GM19438 (cell line): ENCODE measurements around the gene HERC5.
"Not testable (repeated sequence)": the region's sequence is repeated elsewhere in the genome, so short reads cannot be mapped to it uniquely, and the experiment has no call there.

Experiments
- ATAC-seq: cut with Tn5 transposase; IDR thresholded peaks from one replicate; pipeline ENCODE4 v1.9.1; 2021; ENCODE audit warnings: low read depth; ENCODE audit not compliant: unreplicated experiment

The HERC5 gene

GRCh38 chr4:88456670-88457306 is at the start of gene HERC5:
Gene HERC5 (plus strand): TSS chr4:88457119. CDS start chr4:88457270, 151 bp downstream.
- ATAC-seq = peak; percentile 93

- ATAC-seq = no peak
Measured at GRCh38 chr4:88409206-88409605, 47.7 kb upstream of the HERC5 start.

DNA sequence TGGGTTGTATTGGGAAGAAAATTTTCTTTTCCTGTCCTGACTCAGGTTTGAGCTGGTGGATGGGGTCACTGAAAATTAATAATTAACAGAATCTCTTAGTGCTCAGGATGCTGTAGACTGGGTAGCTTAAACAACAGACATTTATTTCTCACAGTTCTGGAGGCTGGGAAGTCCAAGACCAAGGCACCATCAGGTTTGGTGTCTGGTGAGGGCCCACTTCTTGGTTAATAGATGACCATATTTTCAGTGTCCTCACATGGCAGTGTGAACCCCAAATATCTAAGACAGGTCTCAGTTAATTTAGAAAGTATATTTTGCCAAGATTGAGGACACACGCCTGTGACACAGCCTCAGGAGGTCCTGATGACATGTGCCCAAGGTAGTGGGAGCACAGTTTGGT is 47.1 kb upstream of the HERC5 start:
- ATAC-seq = no peak

DNA sequence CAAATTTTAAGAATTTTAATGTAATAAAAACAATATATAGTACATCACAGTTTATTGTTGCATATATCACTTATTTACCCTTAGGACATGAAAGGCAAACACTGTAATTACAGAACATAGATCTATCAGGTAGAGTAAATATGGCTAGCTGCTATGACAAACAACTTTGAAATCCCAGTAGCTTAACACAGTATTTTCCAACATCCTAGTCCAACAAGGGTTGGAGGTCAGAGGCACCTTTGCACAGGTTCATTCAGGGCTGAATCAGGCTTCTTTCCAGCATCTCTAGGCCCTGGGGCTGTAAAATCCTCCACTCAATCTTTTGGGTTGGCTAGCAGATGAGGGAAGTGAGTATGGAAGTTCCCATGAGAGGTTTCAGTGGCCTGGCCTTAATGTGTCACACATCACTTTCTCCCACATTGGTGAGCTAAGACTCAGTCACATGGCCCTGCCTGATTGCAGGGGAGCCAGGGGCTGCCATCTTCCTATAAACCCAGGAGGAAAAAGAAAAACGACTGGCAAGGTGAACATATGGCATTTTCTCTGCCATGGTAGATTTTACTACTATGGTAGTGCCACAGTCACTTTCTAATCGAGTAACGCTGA is 45.3 kb upstream of the HERC5 start:
- no peak for ATAC-seq

DNA sequence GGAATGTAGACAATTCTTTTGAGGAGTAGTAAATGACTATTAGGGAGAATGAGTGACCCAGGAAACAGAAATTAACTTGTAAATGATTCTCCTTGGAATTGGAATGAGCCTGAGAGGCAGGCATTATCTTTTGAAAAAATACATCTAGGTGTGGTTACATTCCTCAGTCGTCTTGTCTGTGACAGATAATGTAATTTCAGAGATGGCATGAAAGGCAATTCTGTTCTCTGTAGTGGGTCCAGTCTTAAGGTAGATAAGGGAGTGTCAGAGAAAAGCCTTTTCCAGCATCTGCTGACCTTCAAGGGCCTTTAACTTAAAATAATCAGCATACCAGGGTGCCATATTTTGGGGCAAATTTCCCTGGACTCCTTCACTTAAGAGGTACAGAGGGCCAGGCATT is 43.1 kb upstream of the HERC5 start:
- no peak for ATAC-seq

- no peak for ATAC-seq
Measured at GRCh38 chr4:88414755-88415154, 42.2 kb upstream of the HERC5 start.

GRCh38 chr4:88415982-88416381 is 40.9 kb upstream of the HERC5 start:
- ATAC-seq = no peak

DNA sequence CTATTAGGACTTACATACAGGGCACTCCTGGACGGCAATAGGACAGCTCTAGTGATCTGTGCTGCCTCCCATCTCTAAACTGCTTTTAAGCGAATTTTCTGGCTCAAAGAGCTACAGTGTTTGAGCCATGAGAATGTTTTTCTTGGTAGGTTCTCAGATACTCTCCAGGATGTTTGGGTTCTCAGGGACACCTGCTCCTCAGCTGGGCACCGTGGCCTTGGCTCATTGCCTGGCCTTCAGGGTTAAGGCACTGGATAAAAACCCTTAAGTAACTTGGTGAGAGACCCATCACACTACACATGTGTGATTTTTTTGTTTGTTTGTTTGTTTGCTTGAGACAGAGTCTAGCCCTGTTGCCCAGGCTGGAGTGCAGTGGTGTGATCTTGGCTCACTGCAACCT is 38.5 kb upstream of the HERC5 start:
- no peak for ATAC-seq

DNA sequence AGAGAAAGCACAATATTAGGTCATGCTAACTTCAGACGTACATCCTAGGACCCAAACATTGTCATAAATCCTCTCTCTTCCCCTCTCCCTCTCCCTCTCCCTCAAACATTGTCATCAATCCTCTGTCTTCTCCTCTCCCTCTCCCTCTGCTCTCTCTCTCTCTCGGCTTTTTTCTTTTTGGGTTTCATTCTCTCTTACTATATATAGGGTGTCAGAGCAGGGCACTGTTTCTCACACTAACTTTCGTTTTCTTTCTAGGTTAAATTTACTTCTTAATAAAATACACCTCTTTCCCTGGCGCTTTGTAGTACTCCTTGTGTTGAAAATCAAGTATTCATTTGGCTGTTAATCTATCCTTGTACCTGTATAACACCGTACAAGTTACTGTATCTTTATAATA is 37.0 kb upstream of the HERC5 start:
- no peak for ATAC-seq

- no peak for ATAC-seq
Measured at GRCh38 chr4:88420844-88421243, 36.1 kb upstream of the HERC5 start.

GRCh38 chr4:88422403-88422802 is 34.5 kb upstream of the HERC5 start:
- ATAC-seq = no peak

GRCh38 chr4:88429401-88429800 is 27.5 kb upstream of the HERC5 start:
- ATAC-seq = no peak

GRCh38 chr4:88435987-88436693 is 20.8 kb upstream of the HERC5 start:
- ATAC-seq = no peak

DNA sequence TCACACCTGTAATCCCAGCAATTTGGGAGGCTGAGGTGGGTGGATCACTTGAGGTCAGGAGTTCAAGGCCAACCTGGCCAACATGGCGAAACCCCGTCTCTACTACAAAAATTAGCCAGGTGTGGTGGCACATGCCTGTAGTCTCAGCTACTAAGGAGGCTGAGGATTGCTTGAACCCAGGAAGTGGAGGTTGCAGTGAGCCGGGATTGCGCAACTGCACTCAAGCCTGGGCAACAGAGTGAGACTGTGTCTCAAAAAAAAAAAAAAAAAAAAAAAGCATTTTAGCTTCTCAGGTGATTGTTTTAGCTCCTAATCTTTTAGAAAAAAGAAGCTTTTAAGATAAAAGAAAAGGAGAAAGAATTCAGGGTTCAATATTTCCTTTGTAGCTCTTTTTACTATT is 19.0 kb upstream of the HERC5 start:
- not testable (repeated sequence) for ATAC-seq

DNA sequence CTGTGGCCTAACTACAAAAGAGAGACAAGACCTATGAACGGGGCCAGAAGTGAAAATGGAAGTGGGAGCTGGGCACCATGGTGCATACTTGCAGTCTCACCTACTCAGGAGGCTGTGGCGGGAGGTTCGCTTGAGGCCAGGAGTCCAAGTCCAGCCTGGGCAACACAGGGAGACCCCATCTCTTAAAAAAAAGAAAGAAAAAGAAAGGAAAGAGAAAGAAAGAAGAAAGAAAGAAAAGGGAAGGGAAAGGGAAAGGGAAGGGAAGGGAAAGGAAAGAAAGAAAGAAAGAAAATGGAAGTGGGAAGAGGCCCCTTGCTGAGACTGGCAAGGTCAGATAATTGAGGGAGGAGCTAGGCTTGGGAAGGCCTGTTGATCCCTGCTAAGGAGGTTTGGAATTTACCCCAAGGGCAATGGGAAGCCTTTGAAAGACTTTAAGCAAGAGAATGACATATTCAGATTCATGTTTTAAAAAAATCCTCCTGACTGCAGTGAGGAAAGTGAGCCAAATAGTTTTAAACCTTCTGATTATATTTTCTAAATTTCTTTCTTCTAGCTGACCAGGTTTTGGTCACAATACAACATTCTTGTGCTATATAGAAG is 17.7 kb upstream of the HERC5 start:
- no peak for ATAC-seq

GRCh38 chr4:88440146-88440545 is 16.8 kb upstream of the HERC5 start:
- ATAC-seq = no peak

DNA sequence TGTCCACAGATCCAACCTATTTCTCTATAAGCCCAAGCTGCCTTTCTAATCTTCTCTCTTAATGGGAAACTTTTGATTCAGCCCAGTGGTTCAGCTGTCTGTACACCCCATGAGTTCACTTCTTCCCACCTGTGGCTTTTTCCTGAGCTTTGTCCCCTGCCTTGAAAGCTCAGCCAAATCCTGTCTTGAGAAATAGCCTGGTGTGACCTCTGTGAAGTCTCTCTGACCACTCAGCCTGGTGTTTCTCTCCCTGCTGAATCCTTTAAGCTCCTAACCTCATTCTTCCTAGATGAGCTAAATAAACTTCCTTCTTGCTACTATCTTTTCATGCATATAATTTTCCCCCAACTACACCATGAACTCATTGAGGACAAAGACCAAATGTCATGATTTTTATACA is 15.2 kb upstream of the HERC5 start:
- ATAC-seq = no peak

DNA sequence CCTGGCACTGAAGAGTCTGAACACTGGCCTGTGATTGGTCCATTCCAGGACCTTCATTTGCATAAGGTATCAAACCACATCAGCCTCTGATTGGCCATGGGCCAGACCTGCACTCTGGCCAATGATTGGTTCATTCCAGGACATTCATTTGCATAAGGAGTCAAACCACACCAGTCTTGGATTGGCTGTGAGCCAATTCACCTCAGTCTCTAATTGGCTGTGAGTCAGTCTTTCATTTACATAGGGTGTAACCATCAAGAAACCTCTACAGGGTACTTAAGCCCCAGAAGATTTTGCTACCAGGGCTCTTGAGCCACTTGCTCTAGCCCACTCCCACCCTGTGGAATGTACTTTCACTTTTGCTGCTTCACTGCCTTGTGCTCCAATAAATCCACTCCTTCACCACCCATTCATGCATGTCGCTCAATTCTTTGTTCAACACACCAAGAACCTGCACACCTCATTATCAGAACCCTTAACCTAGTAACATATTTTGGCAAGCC is 14.2 kb upstream of the HERC5 start:
- ATAC-seq = no peak

DNA sequence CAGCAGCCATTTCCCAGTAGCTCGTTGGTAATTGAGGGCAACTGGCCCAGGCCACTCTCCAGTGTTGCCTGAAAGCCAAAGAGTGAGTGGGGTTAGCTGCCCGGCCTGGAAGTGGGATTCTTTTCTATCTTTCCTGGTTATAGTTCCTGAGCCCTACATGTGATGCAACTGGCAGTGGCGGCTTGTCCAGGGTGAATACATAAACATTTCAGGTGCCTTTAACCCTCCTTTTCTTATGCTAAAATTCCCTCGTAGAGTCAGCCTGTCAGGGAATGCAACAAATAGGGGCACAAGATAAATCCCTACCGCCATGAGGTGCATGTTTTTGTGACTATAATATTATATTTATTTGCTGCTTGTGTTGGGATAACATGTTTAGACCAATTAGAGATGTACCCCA is 13.4 kb upstream of the HERC5 start:
- no peak for ATAC-seq

- no peak for ATAC-seq
Measured at GRCh38 chr4:88445252-88445651, 11.7 kb upstream of the HERC5 start.

GRCh38 chr4:88446124-88446523 is 10.8 kb upstream of the HERC5 start:
- no peak for ATAC-seq
